Effector memory CD8-positive, alpha-beta T cell (primary cell): Measurements from ENCODE around the gene VSIG4.
"Not testable (repeated sequence)": the region's sequence is repeated elsewhere in the genome, so short reads cannot be mapped to it uniquely, and the experiment has no call there.

Source experiments
- ATAC-seq: fragments of 150-1000 bp; cut with Tn5 transposase; replicated peaks from 2 replicates; pipeline ENCODE4 v1.10.0; 2021; ENCODE audit warnings: mild to moderate bottlenecking, moderate library complexity
- DNase-seq, 3 experiments: peaks; one replicate each; pipeline ENCODE4 v3.0.0; 2021
- H3K27ac Mint-ChIP-seq, 2 donors: one replicate each; pipeline ENCODE4 v1.8.0; 2022; ENCODE audit warnings: mild to moderate bottlenecking in 2 of 2, mixed read lengths in 2 of 2, moderate library complexity in 2 of 2
- H3K27me3 Mint-ChIP-seq, 2 donors: one replicate each; pipeline ENCODE4 v1.8.0; 2022; ENCODE audit warnings: mixed read lengths in 2 of 2
- H3K36me3 Mint-ChIP-seq: one replicate; pipeline ENCODE4 v1.8.0; 2022; ENCODE audit warnings: mild to moderate bottlenecking, moderate library complexity, mixed read lengths; ENCODE audit not compliant: insufficient read depth
- H3K4me1 Mint-ChIP-seq, 2 donors: one replicate each; pipeline ENCODE4 v1.8.0; 2022; ENCODE audit warnings: low read depth in 2 of 2, mixed read lengths in 2 of 2
- H3K4me3 Mint-ChIP-seq, 2 donors: one replicate each; pipeline ENCODE4 v1.8.0; 2022; ENCODE audit warnings: mild to moderate bottlenecking in 2 of 2, mixed read lengths in 2 of 2, moderate library complexity in 2 of 2
- H3K9me3 Mint-ChIP-seq, 2 donors: one replicate each; pipeline ENCODE4 v1.8.0; 2022; ENCODE audit warnings: mixed read lengths in 2 of 2
- total RNA-seq, 9 experiments: gene quantifications; one replicate each; lab custom pipeline; 2026; lab: John Stamatoyannopoulos, UW

Gene VSIG4
- 0 to 0.06 (median 0) reads per million in 9 experiments for total RNA-seq

DNA sequence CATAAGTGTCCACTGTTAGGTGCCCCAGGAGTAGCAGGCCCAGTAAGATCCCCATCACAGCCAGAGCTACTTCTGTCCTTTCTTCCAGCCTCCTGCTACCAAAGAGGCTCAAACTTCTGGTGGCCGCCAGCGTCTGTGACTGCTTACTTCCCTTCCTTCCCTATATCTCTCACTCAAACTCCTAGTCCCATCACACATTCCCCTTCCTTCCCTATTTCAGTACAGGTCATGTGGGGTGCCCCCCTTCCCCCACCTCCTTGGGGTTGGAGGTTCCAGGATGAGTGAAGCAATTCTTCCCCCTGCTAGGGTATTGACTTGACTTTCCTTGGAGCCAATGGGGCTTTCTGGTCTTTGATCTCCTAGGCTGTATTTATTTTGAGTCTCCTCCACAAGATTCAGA lies at the start of gene VSIG4:
Gene VSIG4, minus strand, starts transcription at position 137 of the 400 bp plus-strand sequence. Its CDS starts 82 bp downstream, at position 55.
- no peaks in the 10 kb centered on the region for H3K9me3 Mint-ChIP-seq
- peaks cover 3 to 7% of the 10 kb centered on the region in 2 donors for H3K4me1 Mint-ChIP-seq
- H3K4me3 Mint-ChIP-seq, result no peak within 1 kb of the TSS
- DNase-seq, result no peak
- no peaks in the 10 kb centered on the region for H3K36me3 Mint-ChIP-seq
- no peaks in the 10 kb centered on the region for H3K27me3 Mint-ChIP-seq
- no peak for ATAC-seq
- H3K27ac Mint-ChIP-seq, result no peak within 1 kb of the TSS

GRCh38 chrX:66076801-66077200 lies 36.9 kb upstream of the VSIG4 start:
- no peak overlapping the region for H3K27ac Mint-ChIP-seq
- DNase-seq (no peak), ATAC-seq (no peak)
- H3K27me3 Mint-ChIP-seq, result no peaks in the 10 kb centered on the region
- H3K4me3 Mint-ChIP-seq, result no peak overlapping the region
- peaks cover 16 to 19% of the 10 kb centered on the region in 2 donors for H3K4me1 Mint-ChIP-seq
- H3K36me3 Mint-ChIP-seq, result peaks cover 2% of the 10 kb centered on the region
- H3K9me3 Mint-ChIP-seq, result peaks cover 0 to 1% of the 10 kb centered on the region in 2 donors

DNA sequence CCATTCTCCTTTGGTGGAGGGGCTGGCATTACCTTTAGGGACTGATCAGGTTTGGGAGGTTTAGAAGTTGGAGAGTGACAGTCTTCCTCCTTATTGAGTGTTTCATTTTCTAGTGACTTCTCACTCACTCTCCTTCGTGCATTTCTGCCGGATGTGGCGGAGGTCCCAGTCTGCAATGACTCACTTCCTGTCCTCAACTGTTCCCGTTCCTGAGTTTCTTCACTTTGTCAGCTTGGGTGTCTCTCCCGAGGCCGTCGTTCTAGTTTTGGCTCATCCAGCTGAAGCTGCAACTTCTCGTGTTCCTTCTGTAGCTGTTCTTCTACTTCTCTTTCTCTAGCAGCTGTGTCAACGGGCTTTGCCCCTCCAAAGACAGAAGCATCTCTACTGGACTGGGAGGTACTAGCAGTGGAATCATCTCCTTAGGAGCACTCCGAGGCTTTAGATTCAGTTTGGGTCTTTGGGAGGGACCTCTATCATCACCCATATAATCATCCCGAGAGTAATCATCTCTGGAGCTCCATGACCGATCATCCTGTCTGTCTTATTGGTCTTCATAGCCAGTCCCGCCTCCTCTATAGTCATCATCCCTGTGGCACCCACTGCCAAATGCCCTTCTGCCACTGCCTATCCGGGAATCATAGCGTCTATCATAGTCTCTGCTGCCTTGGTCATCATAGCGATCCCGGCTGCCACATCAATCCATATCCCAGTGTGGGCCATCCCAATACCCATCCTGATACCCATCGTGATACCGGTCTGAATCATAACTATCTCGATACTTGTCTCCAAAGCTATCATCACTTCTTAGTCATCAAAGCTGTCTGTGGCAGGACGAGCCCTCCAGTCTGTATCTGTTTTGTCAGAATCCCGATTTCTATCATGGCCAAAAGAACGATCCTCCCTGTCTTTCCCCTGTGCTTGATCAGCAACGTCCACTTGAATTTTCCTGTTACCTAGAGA lies 35.3 kb upstream of the VSIG4 start:
- ATAC-seq (peak; percentile 54), DNase-seq (peak in 2 of 3 experiments; percentile 1 to 6)
- Mint-ChIP-seq H3K27me3 (no peaks in the 10 kb centered on the region), H3K36me3 (peaks cover 2% of the 10 kb centered on the region), H3K4me3 (peak overlapping the region; percentile 74 to 80), H3K9me3 (peaks cover 0 to 1% of the 10 kb centered on the region in 2 donors), H3K27ac (peak overlapping the region; percentile 86 to 97), H3K4me1 (peaks cover 16 to 19% of the 10 kb centered on the region in 2 donors)

DNA sequence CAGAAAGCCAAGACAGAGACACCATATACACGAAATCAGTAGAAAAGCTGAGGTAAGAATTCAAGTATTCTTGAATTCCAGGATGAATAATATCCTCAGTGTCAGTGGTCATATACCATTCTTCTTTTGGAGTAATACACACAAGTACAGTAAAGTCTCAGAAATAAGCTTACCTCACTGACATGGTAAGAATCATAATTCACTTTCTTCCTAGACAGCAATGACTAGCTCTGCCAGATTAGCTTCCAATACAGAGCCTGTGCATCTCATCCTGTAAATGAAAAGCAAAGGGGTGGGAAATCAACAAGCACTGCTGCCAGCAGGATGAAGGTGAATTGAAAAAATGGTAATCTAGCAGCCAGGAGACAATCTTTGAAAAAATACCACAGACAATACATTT lies 31.2 kb upstream of the VSIG4 start:
- ATAC-seq, result no peak
- Mint-ChIP-seq H3K9me3 (peaks cover 0 to 1% of the 10 kb centered on the region in 2 donors), H3K4me3 (no peak overlapping the region), H3K27ac (no peak overlapping the region), H3K27me3 (no peaks in the 10 kb centered on the region), H3K36me3 (peaks cover 2% of the 10 kb centered on the region), H3K4me1 (peaks cover 16 to 19% of the 10 kb centered on the region in 2 donors)
- DNase-seq, result no peak

DNA sequence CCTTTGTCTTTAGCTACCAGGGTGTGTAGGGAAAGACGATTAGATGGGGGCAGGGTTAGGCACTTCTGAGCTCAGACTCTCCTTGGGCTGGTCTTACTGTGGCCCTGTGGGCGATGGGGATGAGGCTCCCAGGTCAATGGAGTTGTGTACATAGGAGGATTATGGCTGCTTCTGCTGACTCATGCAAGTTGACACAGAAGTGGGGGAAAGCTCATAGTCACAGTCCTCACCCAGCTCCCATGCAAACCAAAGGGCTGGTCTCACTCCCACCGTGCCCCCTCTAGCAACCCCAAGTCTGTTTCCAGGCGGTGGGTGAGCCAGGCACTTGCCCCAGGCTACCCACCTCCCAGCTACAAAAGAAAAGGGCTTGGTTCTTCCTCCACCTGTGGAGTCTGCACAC lies 24.4 kb upstream of the VSIG4 start:
- Mint-ChIP-seq H3K9me3 (no peaks in the 10 kb centered on the region), H3K27me3 (no peaks in the 10 kb centered on the region), H3K27ac (no peak overlapping the region), H3K36me3 (no peaks in the 10 kb centered on the region), H3K4me1 (peaks cover 15 to 38% of the 10 kb centered on the region in 2 donors), H3K4me3 (no peak overlapping the region)
- no peak for ATAC-seq
- no peak for DNase-seq

- not testable (repeated sequence) for H3K27ac Mint-ChIP-seq, H3K27me3 Mint-ChIP-seq, H3K36me3 Mint-ChIP-seq, ATAC-seq, H3K9me3 Mint-ChIP-seq, DNase-seq, H3K4me3 Mint-ChIP-seq
- peaks cover 10 to 21% of the 10 kb centered on the region in 2 donors for H3K4me1 Mint-ChIP-seq
Observed at GRCh38 chrX:66057019-66057418, 17.1 kb upstream of the VSIG4 start.

DNA sequence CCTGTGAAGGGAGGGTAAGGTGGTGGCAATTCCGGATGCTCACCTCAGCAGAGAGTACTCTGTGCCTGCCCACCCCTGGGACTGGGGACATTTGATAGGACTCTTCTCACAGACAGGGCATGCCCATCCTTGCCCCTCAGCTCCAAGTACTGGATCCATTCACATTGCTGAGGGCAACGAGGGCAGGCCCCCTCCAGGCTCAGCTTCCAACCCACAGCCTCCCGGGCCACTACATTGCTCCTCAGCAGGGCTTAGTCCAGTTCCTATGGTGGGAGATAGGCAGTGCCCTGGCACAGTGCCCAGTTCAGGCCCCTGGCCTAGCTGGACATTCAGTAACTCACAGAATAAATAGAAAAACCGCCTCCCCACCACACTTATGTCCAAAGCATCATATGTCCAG lies 15.1 kb upstream of the VSIG4 start:
- H3K4me1 Mint-ChIP-seq, result peaks cover 1 to 2% of the 10 kb centered on the region in 2 donors
- no peaks in the 10 kb centered on the region for H3K36me3 Mint-ChIP-seq
- H3K9me3 Mint-ChIP-seq, result no peaks in the 10 kb centered on the region

DNA sequence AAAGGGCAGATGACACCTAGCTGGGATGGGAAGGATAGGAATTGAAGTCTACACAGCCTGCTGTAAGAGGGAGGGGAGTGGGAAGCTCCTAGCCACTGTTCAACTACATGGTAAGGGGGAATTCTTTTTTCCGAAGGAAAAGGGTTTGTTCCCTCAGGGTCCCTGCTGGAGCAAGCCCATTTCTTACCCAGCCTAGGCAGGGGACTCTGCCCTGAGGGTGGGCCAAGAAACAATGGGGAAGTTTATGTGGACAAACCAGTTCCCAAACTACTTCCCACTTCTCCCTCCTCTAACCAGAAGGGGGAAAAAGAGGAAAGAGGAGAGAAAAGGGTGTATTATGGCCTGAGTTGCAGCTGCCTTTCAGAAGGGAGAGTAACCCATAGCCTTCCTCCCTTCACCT lies 13.5 kb upstream of the VSIG4 start:
- Mint-ChIP-seq H3K27ac (no peak overlapping the region), H3K4me3 (no peak overlapping the region), H3K4me1 (no peaks in the 10 kb centered on the region), H3K36me3 (no peaks in the 10 kb centered on the region), H3K27me3 (no peaks in the 10 kb centered on the region), H3K9me3 (no peaks in the 10 kb centered on the region)
- DNase-seq (no peak), ATAC-seq (no peak)

More for the DNA sequence above, 15.1 kb upstream of the VSIG4 start:
- Mint-ChIP-seq H3K27ac (no peak overlapping the region), H3K27me3 (no peaks in the 10 kb centered on the region), H3K4me3 (no peak overlapping the region)
- ATAC-seq, result no peak
- DNase-seq, result no peak

GRCh38 chrX:66051980-66052379 lies 12.1 kb upstream of the VSIG4 start:
- H3K4me3 Mint-ChIP-seq, result no peak overlapping the region
- no peak overlapping the region for H3K27ac Mint-ChIP-seq
- DNase-seq (no peak), ATAC-seq (no peak)
- no peaks in the 10 kb centered on the region for H3K36me3 Mint-ChIP-seq
- H3K4me1 Mint-ChIP-seq, result peaks cover 0 to 12% of the 10 kb centered on the region in 2 donors
- no peaks in the 10 kb centered on the region for H3K27me3 Mint-ChIP-seq
- no peaks in the 10 kb centered on the region for H3K9me3 Mint-ChIP-seq

GRCh38 chrX:66050140-66050569 lies 10.3 kb upstream of the VSIG4 start:
- no peak for DNase-seq
- Mint-ChIP-seq H3K36me3 (no peaks in the 10 kb centered on the region), H3K9me3 (no peaks in the 10 kb centered on the region), H3K27ac (no peak overlapping the region), H3K27me3 (no peaks in the 10 kb centered on the region), H3K4me3 (no peak overlapping the region), H3K4me1 (peaks cover 13 to 29% of the 10 kb centered on the region in 2 donors)
- no peak for ATAC-seq

GRCh38 chrX:66049056-66049455 lies 9.2 kb upstream of the VSIG4 start:
- DNase-seq (no peak), ATAC-seq (no peak)
- Mint-ChIP-seq H3K4me1 (peaks cover 18 to 34% of the 10 kb centered on the region in 2 donors), H3K27me3 (no peaks in the 10 kb centered on the region), H3K36me3 (no peaks in the 10 kb centered on the region), H3K9me3 (no peaks in the 10 kb centered on the region), H3K4me3 (no peak overlapping the region), H3K27ac (no peak overlapping the region)

- ATAC-seq (peak; percentile 89), DNase-seq (peak in 1 of 3 experiments; percentile 5)
- Mint-ChIP-seq H3K9me3 (no peaks in the 10 kb centered on the region), H3K4me3 (peak overlapping the region; percentile 29 to 63), H3K36me3 (no peaks in the 10 kb centered on the region), H3K27ac (peak overlapping the region in 1 of 2 donors; percentile 12), H3K27me3 (no peaks in the 10 kb centered on the region), H3K4me1 (peaks cover 18 to 34% of the 10 kb centered on the region in 2 donors)
Observed at GRCh38 chrX:66046612-66047235, 6.8 kb upstream of the VSIG4 start.

GRCh38 chrX:66045894-66046293 lies 6.0 kb upstream of the VSIG4 start:
- ATAC-seq (no peak), DNase-seq (no peak)
- no peaks in the 10 kb centered on the region for H3K9me3 Mint-ChIP-seq
- H3K27me3 Mint-ChIP-seq, result no peaks in the 10 kb centered on the region
- peak overlapping the region in 1 of 2 donors; percentile 12 for H3K27ac Mint-ChIP-seq
- H3K4me3 Mint-ChIP-seq, result peak overlapping the region; percentile 29 to 63
- peaks cover 18 to 34% of the 10 kb centered on the region in 2 donors for H3K4me1 Mint-ChIP-seq
- H3K36me3 Mint-ChIP-seq, result no peaks in the 10 kb centered on the region
